ENCODE results near the gene RNF166. TPM values are rescaled to one million over a fixed set of nuclear protein-coding genes. Genes with fewer than 3 reads are reported as not detected.

Gene RNF166
- polyA plus RNA-seq, 3 donors: 99.3 to 255 (median 120) TPM

GRCh38 chr16:88724855-88725555 is 18.8 kb upstream of the RNF166 start:
- Histone ChIP-seq H3K36me3 (replicated peaks in 1 of 2; ENCODE audit: control insufficient read depth in 1 of 2, insufficient read depth in 2 of 2, low read length in 2 of 2) (peaks cover 82 to 88% of the 10 kb centered on the region in 2 donors), H3K4me1 (ENCODE audit: control insufficient read depth in 1 of 2, insufficient read depth in 2 of 2, low read length in 2 of 2) (no peaks in the 10 kb centered on the region), H3K9ac (ENCODE audit: insufficient read depth, low read length, poor library complexity, severe bottlenecking) (no peak overlapping the region), H2AFZ (ENCODE audit: insufficient read depth, low read depth, low read length, poor library complexity, severe bottlenecking) (no peak overlapping the region), H3K27ac (ENCODE audit: low read depth in 1 of 2, low read length in 2 of 2) (no peak overlapping the region), H3K9me3 (replicated peaks in 1 of 2; ENCODE audit: control insufficient read depth in 1 of 2, insufficient read depth in 1 of 2, low read length in 2 of 2) (no peaks in the 10 kb centered on the region), H3K4me2 (replicated peaks; ENCODE audit: extremely low read depth, low read length, poor library complexity, severe bottlenecking) (no peak overlapping the region), H3K4me3 (replicated peaks in 1 of 3; ENCODE audit: low read depth in 2 of 3, low read length in 3 of 3) (no peak overlapping the region), H3K79me2 (ENCODE audit: insufficient read depth, low read length) (peaks cover 3% of the 10 kb centered on the region), H4K20me1 (ENCODE audit: insufficient read depth, low read length) (peaks cover 71% of the 10 kb centered on the region), H3K27me3 (ENCODE audit: control insufficient read depth in 2 of 2, insufficient read depth in 2 of 2, low read length in 2 of 2) (no peaks in the 10 kb centered on the region)
- TF ChIP-seq CTCF (IDR thresholded peaks at IDR 0.05): no peak
- Mint-ChIP-seq H3K4me3 (no peak overlapping the region), H3K4me1 (no peaks in the 10 kb centered on the region), H3K27me3 (ENCODE audit: low read depth in 3 of 3) (peaks cover 0 to 1% (median 0%) of the 10 kb centered on the region in 3 donors), H3K9me3 (no peaks in the 10 kb centered on the region), H3K27ac (peak overlapping the region in 1 of 7 donors; percentile 5), H3K36me3 (peaks cover 60 to 80% of the 10 kb centered on the region in 2 donors)
- 96% methylated on average over 30 of the region's 31 CpGs for WGBS (ENCODE audit: insufficient coverage)
- intact Hi-C loops (cut with micrococcal nuclease): no loop called here
- DNase-seq: no peak

GRCh38 chr16:88723911-88724310 is 17.7 kb upstream of the RNF166 start:
- Histone ChIP-seq H3K36me3 (replicated peaks in 1 of 2; ENCODE audit: control insufficient read depth in 1 of 2, insufficient read depth in 2 of 2, low read length in 2 of 2) (peaks cover 89 to 94% of the 10 kb centered on the region in 2 donors), H3K9ac (ENCODE audit: insufficient read depth, low read length, poor library complexity, severe bottlenecking) (no peak overlapping the region)

More at GRCh38 chr16:88723911-88724310, 17.7 kb upstream of the RNF166 start:
- H3K9me3 Mint-ChIP-seq: no peaks in the 10 kb centered on the region
- Histone ChIP-seq H3K79me2 (ENCODE audit: insufficient read depth, low read length) (no peaks in the 10 kb centered on the region), H3K4me1 (ENCODE audit: control insufficient read depth in 1 of 2, insufficient read depth in 2 of 2, low read length in 2 of 2) (no peaks in the 10 kb centered on the region), H3K4me3 (replicated peaks in 1 of 3; ENCODE audit: low read depth in 2 of 3, low read length in 3 of 3) (no peak overlapping the region), H3K4me2 (replicated peaks; ENCODE audit: extremely low read depth, low read length, poor library complexity, severe bottlenecking) (no peak overlapping the region), H3K27ac (ENCODE audit: low read depth in 1 of 2, low read length in 2 of 2) (no peak overlapping the region), H2AFZ (ENCODE audit: insufficient read depth, low read depth, low read length, poor library complexity, severe bottlenecking) (no peak overlapping the region), H3K27me3 (ENCODE audit: control insufficient read depth in 2 of 2, insufficient read depth in 2 of 2, low read length in 2 of 2) (no peaks in the 10 kb centered on the region), H3K9me3 (replicated peaks in 1 of 2; ENCODE audit: control insufficient read depth in 1 of 2, insufficient read depth in 1 of 2, low read length in 2 of 2) (no peaks in the 10 kb centered on the region), H4K20me1 (ENCODE audit: insufficient read depth, low read length) (peaks cover 78% of the 10 kb centered on the region)
- peaks cover 67 to 87% of the 10 kb centered on the region in 2 donors for H3K36me3 Mint-ChIP-seq
- 82% methylated on average over 9 of the region's 17 CpGs for WGBS (ENCODE audit: insufficient coverage)
- no peaks in the 10 kb centered on the region for H3K4me1 Mint-ChIP-seq
- DNase-seq: no peak
- H3K27ac Mint-ChIP-seq: peak overlapping the region in 1 of 7 donors; percentile 10
- H3K27me3 Mint-ChIP-seq (ENCODE audit: low read depth in 3 of 3): no peaks in the 10 kb centered on the region
- no peak overlapping the region for H3K4me3 Mint-ChIP-seq
- no peak for TF ChIP-seq CTCF (IDR thresholded peaks at IDR 0.05)
- intact Hi-C loops (cut with micrococcal nuclease): no loop called here

All from CD14-positive monocyte (primary cell).